GM23248 (cell line): ENCODE data around the gene GINS1. TPM values are rescaled to one million over a fixed set of nuclear protein-coding genes. Genes with fewer than 3 reads are reported as not detected.
A peak's percentile ranks its signal among the peaks of the same experiment; 100 is the strongest.

Experiments
- DNase-seq: peaks from one replicate; pipeline ENCODE4 v3.0.0-alpha.2; 2015
- H2AFZ ChIP-seq: fragments of 200-600 bp; sonication (generic); 2 replicates; pipeline ENCODE4 v1.6.1; 2016; ENCODE audit warnings: antibody characterized with exemption
- H3F3A ChIP-seq: fragments of 200-600 bp; sonication (generic); 2 replicates; pipeline ENCODE4 v1.6.1; 2016; ENCODE audit warnings: mild to moderate bottlenecking, antibody characterized with exemption, mixed run types; ENCODE audit not compliant: insufficient read depth
- H3K27ac ChIP-seq: fragments of 200-600 bp; sonication (generic); 2 replicates; pipeline ENCODE4 v1.5.1; 2016; ENCODE audit warnings: mild to moderate bottlenecking
- H3K27me3 ChIP-seq: fragments of 200-600 bp; sonication (generic); replicated peaks from 2 replicates; pipeline ENCODE4 v1.6.1; 2016; ENCODE audit warnings: mild to moderate bottlenecking; ENCODE audit not compliant: insufficient read depth
- H3K36me3 ChIP-seq: fragments of 200-600 bp; sonication (generic); 2 replicates; pipeline ENCODE4 v1.6.1; 2016; ENCODE audit warnings: low read depth, mild to moderate bottlenecking
- H3K4me1 ChIP-seq: fragments of 200-600 bp; sonication (generic); 2 replicates; pipeline ENCODE4 v1.6.1; 2016; ENCODE audit warnings: mild to moderate bottlenecking; ENCODE audit not compliant: insufficient read depth
- H3K4me2 ChIP-seq: fragments of 200-600 bp; sonication (generic); one replicate; pipeline ENCODE4 v1.6.1; 2016; ENCODE audit warnings: mild to moderate bottlenecking; ENCODE audit not compliant: unreplicated experiment
- H3K4me3 ChIP-seq: fragments of 200-600 bp; sonication (generic); 2 replicates; pipeline ENCODE4 v1.5.1; 2016; ENCODE audit warnings: mild to moderate bottlenecking
- H3K79me2 ChIP-seq: fragments of 200-600 bp; sonication (generic); 2 replicates; pipeline ENCODE4 v1.6.1; 2016; ENCODE audit warnings: mild to moderate bottlenecking; ENCODE audit not compliant: insufficient read depth
- H3K9ac ChIP-seq: fragments of 200-600 bp; sonication (generic); 2 replicates; pipeline ENCODE4 v1.6.1; 2016; ENCODE audit warnings: mild to moderate bottlenecking
- H3K9me2 ChIP-seq: fragments of 200-600 bp; sonication (generic); 2 replicates; pipeline ENCODE4 v1.6.1; 2016; ENCODE audit warnings: mixed run types, mild to moderate bottlenecking, moderate library complexity; ENCODE audit not compliant: insufficient read depth
- H3K9me3 ChIP-seq: fragments of 200-600 bp; sonication (generic); one replicate; pipeline ENCODE4 v1.6.1; 2017; ENCODE audit warnings: low read depth
- H4K20me1 ChIP-seq: fragments of 200-600 bp; sonication (generic); 2 replicates; pipeline ENCODE4 v1.6.0; 2016; ENCODE audit not compliant: insufficient read depth
- EZH2 ChIP-seq: fragments of 200-600 bp; sonication (generic); IDR thresholded peaks from 2 replicates; pipeline ENCODE4 v1.6.1; 2018; ENCODE audit warnings: antibody characterized with exemption, mild to moderate bottlenecking; ENCODE audit not compliant: insufficient read depth, poor library complexity, severe bottlenecking
- EZH2phosphoT487 ChIP-seq: fragments of 200-600 bp; sonication (generic); IDR thresholded peaks from 2 replicates; pipeline ENCODE4 v1.6.1; 2018; ENCODE audit warnings: antibody characterized with exemption, moderate library complexity, mild to moderate bottlenecking, low read depth; ENCODE audit not compliant: insufficient read depth
- WGBS, 2 experiments: methylation state at CpG; one replicate each; pipeline ENCODE4 v1.1.6; 2015 to 2017; ENCODE audit warnings: low lambda C conversion rate in 2 of 2, low coverage in 1 of 2; ENCODE audit errors: missing lambda C conversion rate in 2 of 2; 5-methylcytosine and 5-hydroxymethylcytosine counted together
- in situ Hi-C: fragments of 300-500 bp; cut with MboI; formaldehyde crosslinking; loops from 2 replicates; pipeline ENCODE4 v1.15.0; 2020
- polyA plus RNA-seq: library from polyadenylated mRNA; unstranded; fragments of >200 nt; fragmentation: Nextera tagmentation; extraction: Ambion mirVana; gene quantifications from 2 replicates; pipeline ENCODE4 v1.2.1, GENCODE V29; 2016
- total RNA-seq: library from RNA; depleted of rRNA; stranded (reverse); fragments of >200 nt; shearing (Covaris generic); gene quantifications from 2 replicates; pipeline ENCODE4 v1.2.3, GENCODE V29; 2014

The GINS1 gene
- total and polyA plus RNA-seq, 2 experiments from 2014 or later: 4.4 to 7.5 TPM

DNA sequence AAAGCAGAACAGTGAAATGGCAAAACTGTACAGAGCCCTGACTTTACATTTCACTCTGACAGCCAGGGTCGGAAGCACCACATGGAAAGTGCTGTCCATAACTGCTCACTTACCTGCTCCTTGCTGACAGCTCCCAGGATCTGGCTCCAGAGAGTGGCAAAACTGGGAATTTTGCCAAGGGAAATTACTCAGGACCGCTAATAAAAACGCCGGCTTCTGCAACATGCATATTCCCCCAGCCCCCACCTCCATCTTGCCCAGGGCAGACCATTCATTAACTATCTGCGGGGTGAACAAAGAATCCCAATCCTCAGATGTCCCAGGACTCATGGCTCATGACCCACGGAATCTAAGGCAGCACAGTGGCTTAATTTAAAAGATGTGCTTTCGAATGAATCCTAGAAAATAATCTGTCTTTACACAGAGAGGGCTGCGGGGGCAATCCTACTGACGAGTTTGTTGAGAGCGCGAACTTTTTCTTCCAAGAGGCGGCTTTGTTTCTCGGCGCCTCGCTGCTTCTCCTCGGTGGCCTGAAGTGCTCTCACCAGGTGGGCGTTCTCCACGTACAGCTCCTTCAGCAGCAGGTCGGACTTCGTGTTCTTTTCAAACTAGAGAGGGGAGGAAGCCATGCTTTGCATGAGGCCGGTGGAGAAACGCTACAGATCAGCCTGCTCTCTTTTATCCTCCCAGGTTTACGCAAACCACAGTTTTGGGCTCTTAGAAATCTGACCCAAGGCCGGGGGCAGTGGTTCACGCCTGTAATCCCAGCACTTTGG is 45.8 kb downstream of the GINS1 start:
- Histone ChIP-seq H3F3A (no peaks in the 10 kb centered on the region), H3K79me2 (no peaks in the 10 kb centered on the region), H3K36me3 (no peaks in the 10 kb centered on the region), H3K9me2 (no peaks in the 10 kb centered on the region), H4K20me1 (no peaks in the 10 kb centered on the region), H3K4me3 (no peak overlapping the region), H2AFZ (no peak overlapping the region), H3K4me1 (no peaks in the 10 kb centered on the region), H3K9ac (no peak overlapping the region), H3K4me2 (no peak overlapping the region), H3K27ac (no peak overlapping the region), H3K27me3 (no peaks in the 10 kb centered on the region), H3K9me3 (no peaks in the 10 kb centered on the region)
- 88 to 89% methylated on average over 25 of the region's 25 CpGs for WGBS, 2 experiments
- no peak for TF ChIP-seq EZH2phosphoT487
- TF ChIP-seq EZH2: no peak
- in situ Hi-C loops: no loop called here
- peak; percentile 3 for DNase-seq

DNA sequence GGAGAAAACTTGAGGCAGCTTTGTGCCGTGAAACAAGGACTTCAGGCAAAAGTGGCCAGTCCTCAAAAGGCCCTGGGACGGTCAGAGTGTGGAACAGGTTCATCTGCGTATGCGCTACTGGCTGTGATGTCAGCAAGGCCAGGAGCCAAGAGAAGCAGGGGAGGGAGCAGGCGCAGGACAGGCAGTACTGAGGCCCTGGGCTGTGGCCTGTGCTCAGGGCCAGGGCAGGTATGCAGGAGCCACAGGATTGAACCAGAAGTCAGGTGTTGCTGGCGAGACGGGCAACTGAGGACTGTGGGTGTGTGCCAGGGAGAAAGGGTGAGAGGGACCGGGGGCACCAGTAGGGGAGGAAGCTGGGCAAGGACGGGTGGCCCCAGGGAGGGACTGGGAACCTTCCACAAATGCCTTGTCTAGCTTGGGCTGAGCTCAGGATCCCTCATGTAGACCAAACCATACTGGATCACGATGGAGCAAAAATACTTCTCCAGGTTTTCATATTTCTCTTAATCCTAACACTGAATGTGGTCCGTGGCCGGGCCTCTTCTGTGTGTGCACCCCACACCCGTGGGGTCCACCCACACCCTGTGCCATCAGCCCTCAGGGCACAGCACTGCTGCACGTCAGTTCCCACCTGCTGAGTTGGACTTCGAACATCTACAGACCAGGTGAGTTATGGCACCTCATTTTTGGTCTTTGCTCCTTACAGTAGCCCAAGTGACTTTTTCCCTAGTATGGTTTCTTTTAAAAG is 46.9 kb downstream of the GINS1 start:
- H2AFZ ChIP-seq: no peak overlapping the region
- H3K27ac ChIP-seq: no peak overlapping the region
- no peaks in the 10 kb centered on the region for H3K9me2 ChIP-seq
- in situ Hi-C loops: no loop called here
- WGBS, 2 experiments: 89 to 91% methylated on average over 15 of the region's 15 CpGs
- no peaks in the 10 kb centered on the region for H3K36me3 ChIP-seq
- TF ChIP-seq EZH2phosphoT487: no peak
- no peak for TF ChIP-seq EZH2
- no peak for DNase-seq
- H3K79me2 ChIP-seq: no peaks in the 10 kb centered on the region
- H3K4me3 ChIP-seq: no peak overlapping the region
- no peaks in the 10 kb centered on the region for H4K20me1 ChIP-seq
- no peaks in the 10 kb centered on the region for H3F3A ChIP-seq
- H3K9ac ChIP-seq: no peak overlapping the region
- H3K9me3 ChIP-seq: no peaks in the 10 kb centered on the region
- H3K4me2 ChIP-seq: no peak overlapping the region
- H3K4me1 ChIP-seq: no peaks in the 10 kb centered on the region
- H3K27me3 ChIP-seq: no peaks in the 10 kb centered on the region

DNA sequence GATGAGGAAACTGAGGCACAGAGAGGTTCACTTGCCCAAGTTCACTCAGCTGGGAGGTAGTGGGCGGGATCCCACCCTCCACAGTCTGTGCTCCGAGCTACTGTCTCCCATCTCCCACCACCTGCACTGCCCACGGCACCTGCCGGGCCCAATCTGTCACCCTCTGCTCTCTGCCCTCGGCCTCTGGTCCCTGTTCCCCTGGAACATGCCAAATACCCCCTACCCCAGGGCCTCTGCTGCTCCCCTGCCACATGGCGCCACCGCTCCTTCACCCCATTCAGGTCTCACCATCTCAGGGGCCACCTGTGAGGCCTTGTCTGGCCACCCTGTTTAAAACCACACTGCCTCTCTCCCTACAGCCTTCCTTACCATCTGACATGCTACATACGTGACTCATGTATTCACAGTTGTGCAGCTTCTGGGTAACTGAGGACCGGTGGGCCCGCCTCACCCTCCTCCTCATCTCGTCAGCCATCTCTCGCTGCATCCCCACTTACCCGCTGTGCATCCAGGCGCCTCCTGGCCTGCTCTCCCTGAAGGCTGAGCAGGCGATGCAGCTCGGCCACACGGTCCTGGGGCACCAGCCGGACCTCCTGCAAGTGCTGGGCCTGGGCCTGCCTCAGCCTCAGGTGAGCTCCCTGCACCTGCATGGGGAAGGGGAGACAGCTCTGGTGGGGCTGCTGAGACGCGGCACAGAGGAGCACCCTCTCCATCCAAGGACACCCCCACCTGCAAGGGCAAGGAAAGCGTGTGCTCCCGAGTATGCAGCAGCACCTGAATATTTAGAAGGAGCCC is 50.6 kb downstream of the GINS1 start:
- WGBS, 2 experiments: 94 to 95% methylated on average over 22 of the region's 22 CpGs
- TF ChIP-seq EZH2phosphoT487 (no peak), EZH2 (no peak)
- Histone ChIP-seq H4K20me1 (no peaks in the 10 kb centered on the region), H3K9me3 (no peaks in the 10 kb centered on the region), H3K27me3 (no peaks in the 10 kb centered on the region), H3K9me2 (no peaks in the 10 kb centered on the region), H2AFZ (no peak overlapping the region), H3K9ac (no peak overlapping the region), H3K27ac (no peak overlapping the region), H3F3A (no peaks in the 10 kb centered on the region), H3K79me2 (no peaks in the 10 kb centered on the region), H3K4me3 (no peak overlapping the region), H3K36me3 (no peaks in the 10 kb centered on the region), H3K4me1 (no peaks in the 10 kb centered on the region), H3K4me2 (no peak overlapping the region)
- in situ Hi-C loops: no loop called here
- DNase-seq: no peak

DNA sequence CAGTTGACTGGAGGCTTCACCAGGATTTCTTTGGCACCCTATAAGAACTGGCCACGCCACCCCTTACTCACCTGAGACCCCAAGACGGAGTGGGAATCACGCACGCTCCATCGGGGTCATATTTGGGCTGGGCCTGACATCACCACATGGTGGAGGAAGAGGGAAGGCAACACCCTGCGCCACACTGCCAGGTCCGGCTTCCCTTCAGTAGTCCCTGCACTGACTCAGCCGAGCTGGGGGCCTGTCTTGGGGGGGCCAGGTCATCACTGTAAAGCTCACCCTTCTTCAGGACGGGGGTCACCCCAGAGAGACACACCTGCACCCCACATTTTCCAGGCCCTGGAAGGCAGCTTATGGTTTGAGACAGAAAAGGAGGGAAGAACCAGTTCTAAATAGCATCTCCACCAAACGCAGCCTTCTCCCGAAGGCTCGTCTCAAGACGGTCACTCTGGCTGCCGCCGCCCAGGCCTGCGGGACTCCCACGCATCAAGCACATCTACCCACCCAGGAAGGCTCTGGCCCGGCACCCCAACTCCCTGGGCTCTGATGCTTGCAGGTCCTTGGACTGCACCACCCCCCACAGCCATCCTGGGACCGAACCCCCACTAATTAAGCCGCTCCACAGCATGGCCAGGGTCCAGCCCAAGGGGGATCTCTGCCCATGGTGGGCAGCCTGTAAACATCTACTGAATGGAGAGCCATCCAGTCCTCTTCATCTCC is 51.8 kb downstream of the GINS1 start:
- H3F3A ChIP-seq: no peaks in the 10 kb centered on the region
- no peaks in the 10 kb centered on the region for H3K4me1 ChIP-seq
- DNase-seq: no peak
- H3K9ac ChIP-seq: no peak overlapping the region
- H3K9me2 ChIP-seq: no peaks in the 10 kb centered on the region
- H3K4me3 ChIP-seq: no peak overlapping the region
- no peak overlapping the region for H2AFZ ChIP-seq
- no peak overlapping the region for H3K27ac ChIP-seq
- 84 to 91% methylated on average over 20 of the region's 20 CpGs for WGBS, 2 experiments
- no peaks in the 10 kb centered on the region for H3K9me3 ChIP-seq
- TF ChIP-seq EZH2phosphoT487 (no peak), EZH2 (no peak)
- no peak overlapping the region for H3K4me2 ChIP-seq
- in situ Hi-C loops: no loop called here
- H3K36me3 ChIP-seq: no peaks in the 10 kb centered on the region
- no peaks in the 10 kb centered on the region for H3K79me2 ChIP-seq
- no peaks in the 10 kb centered on the region for H4K20me1 ChIP-seq
- no peaks in the 10 kb centered on the region for H3K27me3 ChIP-seq
